ENCODE results near the gene SLC44A2. TPM values are rescaled to one million over a fixed set of nuclear protein-coding genes. Genes with fewer than 3 reads are reported as not detected.

Gene SLC44A2
- total RNA-seq, 2 donors from 2014 or later: 47.5 to 56.4 TPM

- WGBS, 2 donors: 89 to 93% methylated on average over 8 of the region's 8 CpGs
- ATAC-seq: no peak
Measured at GRCh38 chr19:10618846-10619245, 6.5 kb upstream of the SLC44A2 start.

GRCh38 chr19:10620786-10621185 lies 4.6 kb upstream of the SLC44A2 start:
- no peak for DNase-seq
- WGBS, 2 donors: 87 to 94% methylated on average over 4 of the region's 4 CpGs
- TF ChIP-seq POLR2A (IDR thresholded peaks at IDR 0.05) (no peak), CTCF (IDR thresholded peaks at IDR 0.05) (no peak)
- no peaks in the 10 kb centered on the region for H3K27me3 ChIP-seq
- H3K4me3 ChIP-seq: no peak overlapping the region
- ATAC-seq: no peak
- intact Hi-C loops (cut with DNase I): no loop called here
- peaks cover 14% of the 10 kb centered on the region for H3K4me1 ChIP-seq
- H3K36me3 ChIP-seq (replicated peaks in 1 of 2; ENCODE audit: insufficient read depth in 1 of 2, low read depth in 2 of 2): no peaks in the 10 kb centered on the region
- no peak overlapping the region for H3K27ac ChIP-seq
- no peaks in the 10 kb centered on the region for H3K9me3 ChIP-seq

More at GRCh38 chr19:10618846-10619245, 6.5 kb upstream of the SLC44A2 start:
- no peaks in the 10 kb centered on the region for H3K9me3 ChIP-seq
- no peak for DNase-seq
- H3K4me1 ChIP-seq: peaks cover 1% of the 10 kb centered on the region
- TF ChIP-seq CTCF (IDR thresholded peaks at IDR 0.05): no peak
- TF ChIP-seq POLR2A (IDR thresholded peaks at IDR 0.05): no peak
- no peak overlapping the region for H3K4me3 ChIP-seq
- no peaks in the 10 kb centered on the region for H3K27me3 ChIP-seq
- intact Hi-C loops (cut with DNase I): no loop called here
- H3K36me3 ChIP-seq (replicated peaks in 1 of 2; ENCODE audit: insufficient read depth in 1 of 2, low read depth in 2 of 2): no peaks in the 10 kb centered on the region
- no peak overlapping the region for H3K27ac ChIP-seq

GRCh38 chr19:10621966-10622365 lies 3.4 kb upstream of the SLC44A2 start:
- WGBS, 2 donors: 91 to 96% methylated on average over 8 of the region's 8 CpGs
- intact Hi-C loops (cut with DNase I): no loop called here
- no peak for ATAC-seq

GRCh38 chr19:10624585-10624984 lies 768 bp upstream of the SLC44A2 start:
- Histone ChIP-seq H3K4me3 (no peak overlapping the region), H3K27me3 (no peaks in the 10 kb centered on the region), H3K9me3 (no peaks in the 10 kb centered on the region), H3K36me3 (replicated peaks in 1 of 2; ENCODE audit: insufficient read depth in 1 of 2, low read depth in 2 of 2) (no peaks in the 10 kb centered on the region), H3K4me1 (peaks cover 22% of the 10 kb centered on the region), H3K27ac (peak overlapping the region in 3 of 4 donors; percentile 83 to 95 (median 88))
- 6 to 50% methylated on average over 2 to 6 of the region's 6 CpGs for WGBS, 2 donors
- no peak for TF ChIP-seq CTCF (IDR thresholded peaks at IDR 0.05)
- no peak for TF ChIP-seq POLR2A (IDR thresholded peaks at IDR 0.05)
- ATAC-seq: no peak
- no peak for DNase-seq
- intact Hi-C loops (cut with DNase I): no loop called here

More at GRCh38 chr19:10621966-10622365, 3.4 kb upstream of the SLC44A2 start:
- no peak overlapping the region for H3K27ac ChIP-seq
- no peak overlapping the region for H3K4me3 ChIP-seq
- H3K36me3 ChIP-seq (replicated peaks in 1 of 2; ENCODE audit: insufficient read depth in 1 of 2, low read depth in 2 of 2): no peaks in the 10 kb centered on the region
- TF ChIP-seq CTCF (IDR thresholded peaks at IDR 0.05): no peak
- no peak for TF ChIP-seq POLR2A (IDR thresholded peaks at IDR 0.05)
- no peak for DNase-seq
- H3K27me3 ChIP-seq: no peaks in the 10 kb centered on the region
- peaks cover 17% of the 10 kb centered on the region for H3K4me1 ChIP-seq
- no peaks in the 10 kb centered on the region for H3K9me3 ChIP-seq

GRCh38 chr19:10625762-10626138 lies 397 bp downstream of the SLC44A2 start:
- ATAC-seq (peak; percentile 9), DNase-seq (peak in 1 of 4 donors; percentile 19)
- Histone ChIP-seq H3K4me1 (peaks cover 22% of the 10 kb centered on the region), H3K4me3 (peak overlapping the region; percentile 46 to 52), H3K9me3 (no peaks in the 10 kb centered on the region), H3K27ac (peak overlapping the region; percentile 74 to 95 (median 86)), H3K27me3 (no peaks in the 10 kb centered on the region), H3K36me3 (replicated peaks in 1 of 2; ENCODE audit: insufficient read depth in 1 of 2, low read depth in 2 of 2) (peaks cover 0 to 4% of the 10 kb centered on the region in 2 donors)
- intact Hi-C loops (cut with DNase I): no loop called here
- TF ChIP-seq POLR2A (IDR thresholded peaks at IDR 0.05) (no peak), CTCF (IDR thresholded peaks at IDR 0.05) (no peak)
- 5 to 15% methylated on average over 10 of the region's 10 CpGs for WGBS, 2 donors

Measured in body of pancreas (tissue), 4 donors.